ES-I3 (cell line): ENCODE results near the gene TIMM22.
A peak's percentile ranks its signal among the peaks of the same experiment; 100 is the strongest.
"Not testable (repeated sequence)": the region's sequence is repeated elsewhere in the genome, so short reads cannot be mapped to it uniquely, and the experiment has no call there.

Experiments
- H3K36me3 ChIP-seq: 2 replicates; pipeline ENCODE4 v1.6.1; 2013; ENCODE audit warnings: mild to moderate bottlenecking, low read length, control low read depth, moderate library complexity; ENCODE audit not compliant: insufficient read depth
- H3K4me1 ChIP-seq: 2 replicates; pipeline ENCODE4 v1.6.1; 2013; ENCODE audit warnings: mild to moderate bottlenecking, control low read depth, low read length; ENCODE audit not compliant: insufficient read depth
- H3K9ac ChIP-seq: 2 replicates; pipeline ENCODE4 v1.6.1; 2013; ENCODE audit warnings: low read depth, mild to moderate bottlenecking, low read length, moderate library complexity
- H3K9me3 ChIP-seq: 2 replicates; pipeline ENCODE4 v1.6.1; 2013; ENCODE audit warnings: mild to moderate bottlenecking, low read length, moderate library complexity; ENCODE audit not compliant: control insufficient read depth, insufficient read depth

TIMM22 gene

DNA sequence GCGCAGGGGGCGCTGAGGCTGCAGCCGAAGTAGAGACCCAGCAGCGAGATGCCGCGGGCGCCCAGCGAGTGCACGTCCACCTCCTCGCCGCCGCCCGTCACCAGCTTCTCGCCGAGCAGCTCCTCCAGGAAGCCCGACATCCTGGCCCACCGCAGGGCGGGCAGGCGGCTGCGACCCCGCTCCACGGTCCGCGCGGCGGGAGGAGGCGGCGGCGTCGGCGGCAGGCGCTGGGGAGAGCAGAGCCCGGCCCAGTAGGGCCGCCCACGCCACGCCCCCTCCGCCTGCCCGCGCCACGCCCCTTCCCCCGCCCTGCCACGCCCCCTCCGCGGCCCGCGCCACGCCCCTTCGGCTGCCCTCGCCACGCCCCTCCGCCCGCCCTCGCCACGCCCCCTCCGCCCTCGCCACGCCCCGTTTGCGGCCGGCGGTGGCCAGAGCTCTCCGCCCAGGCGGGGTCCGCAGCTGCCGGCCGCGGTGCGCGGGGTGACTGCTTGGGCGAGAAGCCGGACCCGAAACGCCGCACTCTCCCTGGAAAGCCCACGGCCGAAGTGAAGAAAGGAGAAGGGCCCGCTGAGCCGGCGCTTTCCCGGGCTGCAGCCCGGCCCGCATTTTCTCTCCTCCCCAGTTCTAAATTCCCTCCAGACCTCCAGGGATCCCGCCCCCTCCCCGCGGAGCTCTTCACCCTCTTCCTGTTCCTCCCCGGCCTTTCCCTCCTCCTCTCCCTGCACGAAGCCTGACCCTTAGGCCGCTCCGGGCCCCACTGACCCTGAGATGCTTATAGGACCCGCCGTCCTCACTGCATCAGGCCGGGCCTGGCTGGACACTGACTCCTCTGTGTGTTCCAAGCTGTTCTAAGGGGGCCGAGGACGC lies 17.2 kb upstream of the TIMM22 start, which contains the start of gene NXN:
Gene NXN (minus strand): TSS at position 238 of the 867 bp plus-strand sequence.
- no peaks in the 10 kb centered on the region for H3K36me3 ChIP-seq

GRCh38 chr17:980406-981291 lies 16.3 kb upstream of the TIMM22 start:
- no peaks in the 10 kb centered on the region for H3K9me3 ChIP-seq
- peaks cover 16% of the 10 kb centered on the region for H3K4me1 ChIP-seq
- H3K36me3 ChIP-seq, result no peaks in the 10 kb centered on the region
- H3K9ac ChIP-seq, result peak overlapping the region; percentile 77; the same call in 1 of the 2 replicates

More for the DNA sequence above, 17.2 kb upstream of the TIMM22 start, which contains the start of gene NXN:
- H3K9ac ChIP-seq, result peak within 1 kb of the TSS; percentile 93
- no peaks in the 10 kb centered on the region for H3K9me3 ChIP-seq
- H3K4me1 ChIP-seq, result peaks cover 22% of the 10 kb centered on the region

DNA sequence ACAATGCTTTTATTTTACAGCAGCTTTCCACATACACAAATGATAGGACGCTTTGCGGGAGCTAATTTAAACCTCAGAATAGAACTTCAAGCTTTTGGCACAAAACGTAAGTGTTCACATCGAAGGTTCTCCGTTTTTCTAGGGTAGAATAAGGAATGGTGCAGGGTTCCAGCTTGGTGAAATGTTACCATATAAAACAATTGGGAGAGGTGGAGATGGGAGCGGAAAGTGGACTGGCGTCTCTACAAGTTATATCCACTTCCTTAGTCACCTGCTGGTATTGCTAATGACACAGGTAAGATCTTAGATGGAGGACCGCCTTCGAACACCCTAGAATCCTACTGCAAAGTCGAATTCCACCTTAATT lies 15.7 kb upstream of the TIMM22 start:
- Histone ChIP-seq H3K9me3 (no peaks in the 10 kb centered on the region), H3K9ac (no peak overlapping the region), H3K36me3 (no peaks in the 10 kb centered on the region), H3K4me1 (peaks cover 10% of the 10 kb centered on the region)

DNA sequence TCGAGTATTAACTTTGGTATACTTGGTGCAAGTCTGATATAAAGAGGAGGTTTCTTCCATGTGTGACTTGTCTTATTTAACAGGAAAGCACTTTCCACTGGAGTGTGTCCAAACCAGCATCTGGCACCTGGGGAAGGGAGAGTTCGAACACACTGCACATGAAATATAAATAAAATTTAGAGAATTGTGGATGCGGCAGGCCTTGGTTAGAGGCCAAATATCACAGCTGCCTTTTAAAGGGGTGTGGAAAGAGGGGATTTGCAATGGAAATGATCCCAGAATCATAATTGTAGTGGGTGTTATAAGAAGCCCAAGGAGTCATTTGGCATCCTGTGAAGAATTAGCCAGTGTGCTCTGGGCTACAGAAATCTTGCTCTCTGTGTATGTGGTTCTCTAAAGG lies 13.0 kb upstream of the TIMM22 start:
- no peaks in the 10 kb centered on the region for H3K36me3 ChIP-seq
- H3K9ac ChIP-seq, result no peak overlapping the region
- no peaks in the 10 kb centered on the region for H3K4me1 ChIP-seq
- H3K9me3 ChIP-seq, result no peaks in the 10 kb centered on the region

- Histone ChIP-seq H3K4me1 (no peaks in the 10 kb centered on the region), H3K9ac (no peak overlapping the region), H3K36me3 (no peaks in the 10 kb centered on the region), H3K9me3 (no peaks in the 10 kb centered on the region)
These were observed 10.5 kb upstream of the TIMM22 start for GRCh38 chr17:986322-986929.

DNA sequence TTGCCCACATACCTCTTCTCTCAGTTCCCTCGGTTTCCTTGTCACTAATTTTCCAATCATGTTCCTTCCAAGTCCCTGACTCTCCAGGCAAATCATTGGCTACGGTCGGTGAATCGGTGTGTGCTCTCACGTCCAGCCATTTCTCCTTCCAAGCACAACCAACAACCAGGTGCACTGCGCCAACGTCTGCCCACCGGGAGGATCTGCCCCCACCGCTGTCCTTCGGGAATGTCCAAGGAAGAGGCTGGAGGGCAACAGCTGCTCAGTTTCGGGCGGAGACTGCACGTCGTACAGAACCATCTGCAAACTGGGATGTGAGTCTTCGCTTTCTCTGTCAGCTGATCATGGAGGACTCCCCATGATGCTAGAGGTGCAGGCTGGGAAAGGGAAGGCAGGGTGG lies 9.0 kb upstream of the TIMM22 start:
- Histone ChIP-seq H3K36me3 (no peaks in the 10 kb centered on the region), H3K4me1 (no peaks in the 10 kb centered on the region), H3K9me3 (no peaks in the 10 kb centered on the region), H3K9ac (no peak overlapping the region)

GRCh38 chr17:988561-988960 lies 8.4 kb upstream of the TIMM22 start:
- no peaks in the 10 kb centered on the region for H3K36me3 ChIP-seq
- no peaks in the 10 kb centered on the region for H3K9me3 ChIP-seq
- H3K4me1 ChIP-seq, result no peaks in the 10 kb centered on the region
- H3K9ac ChIP-seq, result no peak overlapping the region

GRCh38 chr17:992933-993332 lies 4.0 kb upstream of the TIMM22 start:
- Histone ChIP-seq H3K9ac (no peak overlapping the region), H3K4me1 (no peaks in the 10 kb centered on the region; the same call in 1 of the 2 replicates), H3K36me3 (no peaks in the 10 kb centered on the region), H3K9me3 (no peaks in the 10 kb centered on the region)

GRCh38 chr17:995324-995723 lies 1.6 kb upstream of the TIMM22 start:
- not testable (repeated sequence) for H3K36me3 ChIP-seq, H3K4me1 ChIP-seq, H3K9me3 ChIP-seq, H3K9ac ChIP-seq

DNA sequence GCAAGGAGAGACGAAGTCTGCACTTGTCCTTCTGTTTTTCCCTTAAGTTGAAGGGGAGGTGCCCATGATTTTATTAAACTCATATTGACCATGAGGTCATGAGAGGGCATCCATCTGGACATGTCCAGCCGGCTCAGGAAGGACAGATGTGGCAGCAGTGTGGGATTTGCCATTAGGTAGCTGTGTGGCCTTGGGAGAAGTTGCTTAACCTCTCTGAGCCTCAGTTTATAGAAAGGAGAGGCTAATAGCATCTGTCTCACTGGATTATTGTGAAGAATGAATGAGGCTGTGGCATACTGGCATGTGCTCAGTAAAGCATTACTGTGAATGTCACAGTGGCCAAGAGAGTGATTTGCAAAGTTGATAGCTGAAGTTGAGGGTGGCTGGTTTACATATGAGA lies 1.2 kb downstream of the TIMM22 start:
- H3K4me1 ChIP-seq, result no peaks in the 10 kb centered on the region; the same call in 1 of the 2 replicates
- H3K9ac ChIP-seq, result no peak overlapping the region
- H3K36me3 ChIP-seq, result peaks cover 8% of the 10 kb centered on the region

GRCh38 chr17:1000597-1001461 lies 3.9 kb downstream of the TIMM22 start:
- Histone ChIP-seq H3K4me1 (no peaks in the 10 kb centered on the region; the same call in 1 of the 2 replicates), H3K9me3 (no peaks in the 10 kb centered on the region), H3K36me3 (peaks cover 8% of the 10 kb centered on the region), H3K9ac (no peak overlapping the region)

More for the DNA sequence above, 1.2 kb downstream of the TIMM22 start:
- no peaks in the 10 kb centered on the region for H3K9me3 ChIP-seq

DNA sequence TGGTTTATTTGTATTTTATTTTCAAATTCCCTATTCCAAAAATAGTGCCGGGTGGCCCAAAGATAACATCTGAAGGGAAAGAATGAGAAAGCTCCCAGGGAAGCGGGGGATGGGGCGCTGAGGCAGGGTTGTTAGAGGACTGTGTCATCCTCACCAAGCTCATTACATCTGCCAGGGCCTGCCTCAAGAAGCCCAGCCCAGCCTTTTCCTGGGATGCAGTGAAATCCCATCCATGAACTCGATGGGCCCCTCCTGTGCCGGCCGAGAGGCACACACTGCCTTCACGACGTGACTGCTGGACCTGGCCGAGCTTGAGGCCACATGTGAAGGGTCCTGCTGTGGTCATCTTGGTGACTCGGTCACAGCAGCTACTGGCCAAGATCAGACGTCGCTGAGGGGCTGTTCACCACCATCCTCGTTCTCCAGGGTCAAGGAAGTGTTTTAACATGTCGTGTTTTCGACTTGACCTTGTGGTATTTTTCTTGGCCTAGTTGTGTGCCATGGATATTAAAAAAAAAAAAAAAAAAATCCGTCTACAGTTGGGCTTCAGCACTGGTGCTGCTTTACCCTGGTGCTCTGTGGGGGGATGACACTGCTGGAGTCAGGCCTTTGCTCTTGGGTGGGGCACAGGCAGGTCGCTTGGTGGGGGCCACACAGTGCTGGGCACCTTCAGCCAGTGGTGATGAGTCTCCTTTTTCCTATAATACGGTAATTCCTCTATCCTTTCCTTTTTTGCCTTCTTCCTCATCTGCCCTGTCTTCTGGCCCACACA lies 4.9 kb downstream of the TIMM22 start:
- H3K9ac ChIP-seq, result no peak overlapping the region
- peaks cover 8% of the 10 kb centered on the region for H3K36me3 ChIP-seq
- H3K9me3 ChIP-seq, result no peaks in the 10 kb centered on the region
- no peaks in the 10 kb centered on the region; the same call in 1 of the 2 replicates for H3K4me1 ChIP-seq

DNA sequence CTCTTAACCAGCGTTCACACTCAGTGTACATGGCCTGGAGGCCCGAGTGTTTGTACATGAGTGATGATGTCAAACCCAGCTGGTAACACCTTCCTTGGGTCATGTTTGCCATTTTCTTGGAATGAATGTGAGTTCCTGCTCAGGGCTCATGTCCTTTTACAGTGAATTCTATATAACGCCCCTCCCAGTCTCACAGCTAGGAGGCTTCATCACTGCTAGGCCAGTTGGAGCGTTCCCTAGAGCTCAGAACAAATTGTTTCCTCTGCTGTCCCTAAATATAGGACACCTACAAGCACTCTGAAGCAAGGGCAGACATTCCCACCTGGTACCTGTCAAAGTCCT lies 5.5 kb downstream of the TIMM22 start:
- Histone ChIP-seq H3K36me3 (peaks cover 8% of the 10 kb centered on the region), H3K9me3 (no peaks in the 10 kb centered on the region), H3K4me1 (no peaks in the 10 kb centered on the region; the same call in 1 of the 2 replicates), H3K9ac (no peak overlapping the region)
